GM12873 (cell line): Measurements from ENCODE around the gene UBL7.

ENCODE experiments used
- TF ChIP-seq, protein P1 (sequence below): IDR thresholded peaks from 2 replicates; pipeline ENCODE4 v1.5.1; 2012; ENCODE audit warnings: low read depth, mild to moderate bottlenecking, moderate library complexity, low read length, control low read depth; ENCODE audit not compliant: insufficient read depth; ENCODE audit errors: missing control alignments

The UBL7 gene

DNA sequence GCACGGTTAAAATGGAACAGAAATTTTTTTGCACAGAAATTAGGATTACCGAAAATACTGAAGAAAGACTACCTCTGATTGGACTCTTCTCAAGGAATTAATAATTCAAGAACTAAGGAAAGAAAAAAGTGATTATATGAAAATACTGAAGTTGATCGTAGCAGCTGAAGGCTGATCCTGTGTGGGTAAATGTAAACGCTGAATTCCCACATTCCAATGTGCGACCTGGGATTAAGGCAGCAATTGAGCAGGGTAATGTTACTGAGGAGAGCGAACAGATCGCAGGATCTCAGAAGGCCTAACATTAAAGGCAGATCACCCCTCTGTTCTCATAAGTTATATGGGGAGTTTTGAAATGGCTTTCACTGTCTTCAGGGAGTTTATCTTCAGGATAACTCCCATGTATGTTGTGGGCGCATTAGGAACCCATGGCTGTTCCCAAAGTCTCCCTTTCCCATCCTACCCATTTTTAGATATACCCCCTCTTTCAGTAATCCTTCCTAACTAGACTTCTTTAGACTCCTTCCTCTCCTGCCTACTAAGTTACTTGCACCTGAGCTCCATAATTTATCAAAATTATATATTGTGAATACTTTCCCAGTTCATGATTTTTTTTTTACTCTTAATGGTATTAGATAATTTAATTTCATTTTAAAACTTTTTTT, 1.0 kb upstream of the UBL7 start:
- TF ChIP-seq, protein P1, sequence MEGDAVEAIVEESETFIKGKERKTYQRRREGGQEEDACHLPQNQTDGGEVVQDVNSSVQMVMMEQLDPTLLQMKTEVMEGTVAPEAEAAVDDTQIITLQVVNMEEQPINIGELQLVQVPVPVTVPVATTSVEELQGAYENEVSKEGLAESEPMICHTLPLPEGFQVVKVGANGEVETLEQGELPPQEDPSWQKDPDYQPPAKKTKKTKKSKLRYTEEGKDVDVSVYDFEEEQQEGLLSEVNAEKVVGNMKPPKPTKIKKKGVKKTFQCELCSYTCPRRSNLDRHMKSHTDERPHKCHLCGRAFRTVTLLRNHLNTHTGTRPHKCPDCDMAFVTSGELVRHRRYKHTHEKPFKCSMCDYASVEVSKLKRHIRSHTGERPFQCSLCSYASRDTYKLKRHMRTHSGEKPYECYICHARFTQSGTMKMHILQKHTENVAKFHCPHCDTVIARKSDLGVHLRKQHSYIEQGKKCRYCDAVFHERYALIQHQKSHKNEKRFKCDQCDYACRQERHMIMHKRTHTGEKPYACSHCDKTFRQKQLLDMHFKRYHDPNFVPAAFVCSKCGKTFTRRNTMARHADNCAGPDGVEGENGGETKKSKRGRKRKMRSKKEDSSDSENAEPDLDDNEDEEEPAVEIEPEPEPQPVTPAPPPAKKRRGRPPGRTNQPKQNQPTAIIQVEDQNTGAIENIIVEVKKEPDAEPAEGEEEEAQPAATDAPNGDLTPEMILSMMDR: no peak

DNA sequence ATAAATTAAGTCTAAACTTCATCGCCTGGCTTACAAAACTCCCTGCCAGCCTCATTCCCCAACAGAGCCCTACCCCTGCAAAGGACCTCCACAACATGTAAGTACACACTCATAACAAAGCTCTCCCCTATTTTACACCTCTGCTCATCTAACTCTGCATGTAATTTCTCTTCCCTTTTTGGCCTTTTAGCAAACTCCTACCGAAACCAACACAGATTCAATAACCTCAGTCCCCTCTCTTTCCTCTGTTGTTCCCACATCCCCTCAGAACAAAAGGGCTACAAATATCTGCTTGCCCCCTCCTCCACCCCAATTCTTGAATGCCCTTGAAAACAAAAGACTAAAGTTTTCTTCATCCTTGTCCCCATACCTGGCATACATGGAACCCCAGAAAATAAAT, 662 bp downstream of the UBL7 start:
- TF ChIP-seq, protein P1: no peak

DNA sequence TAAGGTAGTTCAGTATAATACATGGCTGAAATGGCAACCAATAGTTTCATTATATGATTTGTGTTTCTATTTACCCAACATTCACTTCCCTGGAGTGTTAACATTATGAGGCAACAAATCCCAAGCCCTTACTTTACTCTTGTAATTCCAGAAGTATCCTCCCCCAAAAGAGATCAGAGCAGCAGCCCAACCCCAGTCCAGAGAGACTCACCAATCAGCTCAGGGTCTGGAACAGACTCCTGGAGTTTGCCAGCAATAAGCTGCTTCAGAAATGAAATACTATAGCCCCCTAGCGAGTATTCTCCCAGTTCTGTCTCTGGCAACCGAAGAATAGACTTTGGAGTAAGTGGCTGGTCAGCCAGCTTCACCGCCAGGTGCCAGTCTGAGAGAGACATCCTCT, 2.5 kb downstream of the UBL7 start:
- TF ChIP-seq, protein P1: no peak

DNA sequence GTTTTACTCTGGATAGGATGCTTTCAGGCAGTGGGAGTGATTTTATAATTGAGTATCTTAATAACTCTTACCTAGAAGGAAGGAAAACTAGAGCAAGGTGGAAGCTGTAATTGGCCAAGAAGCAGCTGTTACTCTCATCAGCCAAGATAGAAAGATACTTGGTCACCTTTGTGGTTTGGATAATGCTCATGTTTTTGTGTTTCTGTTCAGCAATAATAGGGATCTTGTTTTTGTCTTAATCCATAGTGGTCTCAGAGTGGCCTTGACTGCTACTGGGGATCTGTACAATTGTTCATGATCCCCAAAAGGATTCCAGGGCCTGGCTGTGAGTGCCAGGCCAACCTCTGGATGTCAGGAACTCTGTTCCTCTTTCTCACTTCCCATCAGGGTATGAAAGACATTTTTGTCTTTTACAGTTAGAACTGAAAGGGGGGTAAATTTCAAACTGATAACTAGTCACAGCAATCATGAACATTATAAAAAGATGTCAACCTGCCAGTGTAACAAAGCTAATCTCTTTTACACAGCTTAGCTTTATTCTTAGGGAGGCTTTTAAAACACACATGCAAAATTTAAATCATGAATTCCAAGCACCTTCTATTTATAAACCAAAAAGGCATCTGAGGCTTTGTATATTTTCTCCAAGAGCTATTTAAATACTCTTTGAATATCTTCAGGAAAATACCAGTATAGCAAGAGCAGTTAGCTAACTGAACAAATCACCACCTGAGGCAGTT, 6.0 kb downstream of the UBL7 start:
- TF ChIP-seq, protein P1: no peak

DNA sequence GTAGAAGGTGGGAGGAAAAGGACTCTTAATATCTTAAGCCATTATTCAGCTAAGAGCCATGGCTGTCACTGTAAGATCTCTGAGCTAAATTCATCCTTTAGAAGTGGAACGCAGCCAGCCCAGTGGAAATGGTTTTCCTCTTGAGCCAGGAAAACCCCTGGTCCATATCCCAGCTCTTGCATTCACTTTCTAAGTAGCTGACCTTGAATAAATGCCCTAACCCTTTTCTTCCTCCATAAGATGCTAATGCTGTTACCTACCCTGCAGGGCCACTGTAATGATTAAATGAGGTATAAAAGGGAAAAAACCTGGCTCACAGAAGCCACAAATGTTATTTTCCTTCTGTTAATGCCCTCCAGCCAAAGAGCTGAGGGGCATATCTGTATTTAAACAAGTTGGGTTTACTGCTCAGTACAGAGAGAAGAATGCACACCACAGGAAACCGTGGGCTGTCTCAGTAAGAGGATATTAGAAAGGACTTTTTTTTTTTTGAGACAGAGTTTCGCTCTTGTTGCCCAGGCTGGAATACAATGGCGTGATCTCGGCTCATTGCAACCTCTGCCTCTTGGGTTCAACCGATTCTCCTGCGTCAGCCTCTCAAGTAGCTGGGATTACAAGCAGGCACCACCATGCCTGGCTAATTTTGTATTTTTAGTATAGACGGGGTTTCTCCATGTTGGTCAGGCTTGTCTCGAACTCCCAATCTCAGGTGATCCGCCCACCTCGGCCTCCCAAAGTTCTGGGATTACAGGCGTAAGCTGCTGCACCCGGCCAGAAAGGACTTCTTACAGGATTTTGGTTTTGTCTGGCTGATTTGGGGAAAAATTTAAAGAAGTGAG, 6.8 kb downstream of the UBL7 start:
- TF ChIP-seq, protein P1: no peak

DNA sequence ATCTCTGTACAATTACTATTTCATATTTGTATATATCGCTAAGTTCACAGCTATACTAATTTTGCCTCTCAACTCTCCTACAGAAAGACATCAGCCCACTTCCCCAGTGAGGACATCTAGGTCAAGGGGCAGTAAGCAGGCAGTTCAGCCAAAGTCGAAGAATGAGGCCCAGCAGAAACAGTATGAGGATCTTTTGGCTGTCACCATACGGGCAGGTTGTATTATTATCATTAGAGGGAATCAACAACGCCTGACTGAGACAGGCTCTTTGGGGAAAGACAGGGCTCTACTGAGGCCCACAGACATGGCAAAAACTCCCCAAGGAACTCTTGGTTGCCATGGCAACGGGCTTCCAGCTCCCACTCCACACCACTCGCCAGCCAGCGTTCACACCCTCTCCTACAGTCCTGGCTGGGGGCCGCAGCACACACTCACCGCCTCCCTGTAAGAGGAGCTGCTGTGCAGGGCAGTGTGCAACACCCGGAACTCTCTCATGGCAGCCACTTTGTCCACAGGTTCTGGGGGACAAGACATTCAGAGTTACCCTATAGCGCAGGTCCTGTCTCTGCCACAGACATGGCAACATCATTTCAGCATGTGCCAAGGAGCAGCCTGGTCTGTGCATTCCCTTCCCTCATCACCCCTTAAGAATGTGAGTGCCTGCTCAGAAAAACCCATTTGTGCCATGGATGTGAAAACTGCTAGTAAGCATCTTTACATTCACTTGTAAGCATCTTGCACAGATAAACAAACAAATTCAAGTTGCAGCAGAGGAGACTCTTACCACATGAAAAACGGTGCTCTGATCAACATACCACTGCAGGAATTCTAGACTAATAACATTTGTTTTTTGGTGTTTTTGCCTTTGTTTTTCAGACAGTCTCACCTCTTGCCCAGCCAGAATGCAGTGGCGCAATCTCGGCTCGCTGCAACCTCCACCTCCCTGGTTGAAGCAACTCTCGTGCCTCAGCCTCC, 8.8 kb downstream of the UBL7 start:
- TF ChIP-seq, protein P1: no peak
